Gastroesophageal sphincter (tissue), 4 donors: ENCODE measurements around the gene RPL10. TPM values are rescaled to one million over a fixed set of nuclear protein-coding genes. Genes with fewer than 3 reads are reported as not detected.

Source experiments
- ATAC-seq: fragments of 150-250 bp; one replicate; pipeline ENCODE4 v1.9.1; 2016; ENCODE audit warnings: mild to moderate bottlenecking, moderate library complexity
- H3K27ac ChIP-seq, 4 donors: fragments of 200-600 bp; sonication (generic) in 3 of 4; 1 replicate in 3 of 4; 2 replicates in 1 of 4; pipeline ENCODE4 v1.5.1; 2016 to 2019
- H3K27me3 ChIP-seq: fragments of 200-600 bp; sonication (generic); one replicate; pipeline ENCODE4 v1.5.1; 2019
- H3K36me3 ChIP-seq, 2 donors: fragments of 200-600 bp; sonication (generic); one replicate each; pipeline ENCODE4 v1.5.1; 2019; ENCODE audit warnings: control low read depth in 1 of 2
- H3K4me1 ChIP-seq, 3 donors: fragments of 200-600 bp; sonication (generic); 1 replicate in 2 of 3; 2 replicates in 1 of 3; pipeline ENCODE4 v1.5.1; 2016 to 2019; ENCODE audit warnings: control low read depth in 2 of 3
- H3K4me3 ChIP-seq, 2 donors: fragments of 200-600 bp; sonication (generic); one replicate each; pipeline ENCODE4 v1.5.1; 2019; ENCODE audit warnings: mild to moderate bottlenecking in 1 of 2, moderate library complexity in 1 of 2
- H3K9me3 ChIP-seq, 3 donors: fragments of 200-600 bp; sonication (generic); one replicate each; pipeline ENCODE4 v1.5.1; 2017 to 2019; ENCODE audit warnings: control low read depth in 2 of 3
- CTCF ChIP-seq, 4 experiments: fragments of 200-600 bp in 2 of 4; fragments of 450-650 bp in 2 of 4; sonication (generic) in 1 of 4; IDR thresholded peaks; one replicate each; pipeline ENCODE4 v1.5.1; 2017 to 2019; ENCODE audit warnings: antibody characterized with exemption in 4 of 4, mild to moderate bottlenecking in 2 of 4, moderate library complexity in 2 of 4
- EP300 ChIP-seq: sonication (generic); formaldehyde crosslinking; IDR thresholded peaks from one replicate; pipeline ENCODE4 v1.6.1; 2017; ENCODE audit warnings: antibody characterized with exemption, mild to moderate bottlenecking
- POLR2A ChIP-seq, 2 donors: fragments of 450-650 bp; IDR thresholded peaks; one replicate each; pipeline ENCODE4 v1.6.1; 2017; ENCODE audit warnings: antibody characterized with exemption in 2 of 2, mild to moderate bottlenecking in 2 of 2, moderate library complexity in 1 of 2
- POLR2AphosphoS5 ChIP-seq: sonication (generic); formaldehyde crosslinking; IDR thresholded peaks from one replicate; pipeline ENCODE4 v1.6.1; 2017; ENCODE audit warnings: antibody characterized with exemption
- WGBS, 2 donors: methylation state at CpG; one replicate each; pipeline ENCODE4 v1.1.5; 2018; ENCODE audit warnings: low coverage in 1 of 2; 5-methylcytosine and 5-hydroxymethylcytosine counted together
- total RNA-seq, 4 donors: library from RNA; depleted of rRNA; stranded (reverse); fragments of >200 nt; gene quantifications; one replicate each; pipeline ENCODE4 v1.1.0, GENCODE V29; 2016

RPL10 gene
- total RNA-seq, 4 donors from 2014 or later: 3,970 to 7,427 (median 5,392) TPM

- H3K36me3 ChIP-seq: peaks cover 0 to 46% of the 10 kb centered on the region in 2 donors
- no peaks in the 10 kb centered on the region for H3K27me3 ChIP-seq
- no peak overlapping the region for H3K4me3 ChIP-seq
- ATAC-seq: no peak
- TF ChIP-seq EP300 (no peak), CTCF (IDR thresholded peaks at IDR 0.05) (no peak), POLR2A (IDR thresholded peaks at IDR 0.05) (no peak)
- no peaks in the 10 kb centered on the region for H3K9me3 ChIP-seq
- 73% methylated on average over 4 of the region's 7 CpGs; no CpG with 5 or more reads in 1 of the 2 donors for WGBS, 2 donors
- H3K27ac ChIP-seq: peak overlapping the region in 1 of 4 donors; percentile 40
- peaks cover 0 to 40% (median 0%) of the 10 kb centered on the region in 3 donors for H3K4me1 ChIP-seq
Observed at GRCh38 chrX:154430916-154431315, 32.7 kb downstream of the RPL10 start.

- Histone ChIP-seq H3K4me3 (no peak overlapping the region), H3K4me1 (peaks cover 0 to 44% (median 0%) of the 10 kb centered on the region in 3 donors), H3K9me3 (no peaks in the 10 kb centered on the region), H3K27ac (no peak overlapping the region), H3K36me3 (peaks cover 0 to 47% of the 10 kb centered on the region in 2 donors), H3K27me3 (no peaks in the 10 kb centered on the region)
- no CpG with 5 or more reads among the region's 5 CpGs for WGBS, 2 donors
- no peak for ATAC-seq
- no peak for TF ChIP-seq POLR2A (IDR thresholded peaks at IDR 0.05)
- no peak for TF ChIP-seq POLR2AphosphoS5
- TF ChIP-seq EP300: no peak
- no peak for TF ChIP-seq CTCF (IDR thresholded peaks at IDR 0.05)
Observed at GRCh38 chrX:154431341-154431740, 33.2 kb downstream of the RPL10 start.

- WGBS, 2 donors: 90% methylated on average over 2 of the region's 8 CpGs; no CpG with 5 or more reads in 1 of the 2 donors
Observed at GRCh38 chrX:154432210-154432609, 34.0 kb downstream of the RPL10 start.

GRCh38 chrX:154433605-154434004, 35.4 kb downstream of the RPL10 start:
- no peak for ATAC-seq
- peaks cover 0 to 41% (median 0%) of the 10 kb centered on the region in 3 donors for H3K4me1 ChIP-seq
- 60 to 80% methylated on average over 1 of the region's 7 CpGs for WGBS, 2 donors
- TF ChIP-seq POLR2AphosphoS5 (no peak), EP300 (no peak), POLR2A (IDR thresholded peaks at IDR 0.05) (no peak), CTCF (IDR thresholded peaks at IDR 0.05) (no peak)
- H3K9me3 ChIP-seq: no peaks in the 10 kb centered on the region
- H3K36me3 ChIP-seq: peaks cover 0 to 47% of the 10 kb centered on the region in 2 donors
- no peaks in the 10 kb centered on the region for H3K27me3 ChIP-seq
- no peak overlapping the region for H3K4me3 ChIP-seq
- H3K27ac ChIP-seq: no peak overlapping the region

More at GRCh38 chrX:154432210-154432609, 34.0 kb downstream of the RPL10 start:
- no peak for ATAC-seq
- H3K27ac ChIP-seq: no peak overlapping the region
- TF ChIP-seq POLR2A (IDR thresholded peaks at IDR 0.05): no peak
- TF ChIP-seq EP300: no peak
- H3K4me1 ChIP-seq: peaks cover 0 to 40% (median 0%) of the 10 kb centered on the region in 3 donors
- no peaks in the 10 kb centered on the region for H3K9me3 ChIP-seq
- H3K36me3 ChIP-seq: peaks cover 0 to 47% of the 10 kb centered on the region in 2 donors
- no peak overlapping the region for H3K4me3 ChIP-seq
- H3K27me3 ChIP-seq: no peaks in the 10 kb centered on the region

- Histone ChIP-seq H3K4me1 (peaks cover 0 to 44% (median 0%) of the 10 kb centered on the region in 3 donors), H3K27me3 (no peaks in the 10 kb centered on the region), H3K27ac (no peak overlapping the region), H3K9me3 (no peaks in the 10 kb centered on the region), H3K4me3 (no peak overlapping the region), H3K36me3 (peaks cover 0 to 47% of the 10 kb centered on the region in 2 donors)
- ATAC-seq: no peak
- TF ChIP-seq CTCF (IDR thresholded peaks at IDR 0.05) (no peak), POLR2A (IDR thresholded peaks at IDR 0.05) (no peak)
- WGBS, 2 donors: no CpG with 5 or more reads among the region's 7 CpGs
Observed at GRCh38 chrX:154434394-154435168, 36.4 kb downstream of the RPL10 start.
